ENCODE data around the gene CCSER2.
"Not testable (repeated sequence)": the region's sequence is repeated elsewhere in the genome, so short reads cannot be mapped to it uniquely, and the experiment has no call there.

The CCSER2 gene

DNA sequence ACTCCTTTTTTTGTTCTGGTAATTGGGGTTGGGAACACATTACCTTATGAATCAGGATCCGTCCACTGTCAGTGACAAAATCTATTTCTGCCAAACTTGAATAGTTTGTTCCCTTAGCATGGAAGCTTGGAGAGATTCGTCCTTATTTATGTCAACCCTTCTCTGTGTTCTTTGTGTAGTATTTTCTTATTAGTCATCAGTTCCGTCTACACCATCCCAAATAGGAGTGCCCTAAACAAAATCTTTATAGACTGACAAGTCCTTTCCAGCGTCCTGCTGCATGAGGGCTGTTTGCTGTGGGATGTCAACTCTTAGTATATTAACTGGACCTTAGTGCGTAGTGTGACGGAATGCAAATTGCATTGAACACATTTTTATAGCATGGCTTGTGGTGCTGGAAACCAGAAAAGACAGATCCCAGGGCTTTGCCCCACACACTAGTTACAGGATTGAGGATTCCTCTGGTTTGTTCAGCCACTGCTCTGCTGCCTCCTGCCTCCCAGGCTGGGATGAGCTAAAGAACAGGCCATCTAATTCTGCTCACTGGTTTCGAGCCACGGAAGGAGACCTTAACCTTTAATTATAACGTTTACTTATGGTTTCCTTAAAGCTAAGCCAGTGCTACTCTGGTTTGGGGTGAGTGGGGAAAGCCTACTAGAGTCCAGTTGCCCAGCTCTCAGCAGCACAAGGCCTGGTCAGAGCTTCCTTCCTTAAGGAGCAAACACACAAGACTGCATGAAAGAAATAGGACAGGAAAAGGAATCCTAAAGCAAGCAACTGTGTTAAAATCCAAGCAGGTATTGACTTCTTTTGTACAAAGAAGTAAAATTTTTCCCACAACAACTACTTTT, 194.4 kb downstream of the CCSER2 start:
- DNase-seq (ENCODE audit: low read depth), result no peak

DNA sequence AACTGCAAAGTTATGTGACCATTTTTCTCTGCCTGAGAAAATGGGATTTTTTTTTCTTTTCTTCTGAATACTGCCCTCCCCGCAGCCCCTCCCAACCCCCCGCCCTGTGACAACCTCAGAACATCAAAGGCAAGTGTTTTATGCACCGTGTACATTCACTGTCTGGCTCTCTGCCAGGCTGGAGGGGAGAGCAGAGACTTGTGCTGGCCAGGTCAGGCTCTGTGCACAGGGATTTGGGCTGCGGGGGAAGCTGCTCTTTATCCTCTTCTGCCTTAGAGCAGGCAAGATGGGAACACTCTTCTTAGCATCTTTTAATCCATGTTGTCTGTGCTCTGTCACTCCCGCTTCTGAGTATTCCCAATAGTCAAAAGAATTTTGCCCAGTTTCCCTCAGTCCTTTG, 195.1 kb downstream of the CCSER2 start:
- DNase-seq (ENCODE audit: low read depth), result no peak

- no peak for DNase-seq (ENCODE audit: low read depth)
Observed at GRCh38 chr10:84524435-84524834, 196.0 kb downstream of the CCSER2 start.

GRCh38 chr10:84525120-84525806, 196.9 kb downstream of the CCSER2 start:
- no peak for DNase-seq (ENCODE audit: low read depth)

DNA sequence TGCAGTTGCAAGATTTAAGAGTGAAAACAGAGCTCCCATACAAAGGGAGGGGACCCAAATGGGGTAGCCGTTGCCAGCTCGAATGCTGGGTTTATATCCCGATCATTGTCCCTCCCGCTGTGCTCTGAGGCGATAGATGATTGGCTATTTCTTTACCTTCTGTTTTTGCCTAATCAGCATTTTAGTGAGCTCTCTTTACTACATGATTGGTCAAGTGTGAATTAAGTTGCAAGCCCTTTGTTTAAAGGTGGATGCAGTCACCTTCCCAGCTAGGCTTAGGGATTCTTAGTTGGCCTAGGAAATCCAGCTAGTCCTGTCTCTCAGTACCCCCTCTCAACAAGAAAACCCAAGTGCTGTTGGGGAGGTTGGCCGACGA, 197.4 kb downstream of the CCSER2 start:
- DNase-seq (ENCODE audit: low read depth), result not testable (repeated sequence)

- not testable (repeated sequence) for DNase-seq (ENCODE audit: low read depth)
Observed at GRCh38 chr10:84527386-84527785, 199.0 kb downstream of the CCSER2 start.

DNA sequence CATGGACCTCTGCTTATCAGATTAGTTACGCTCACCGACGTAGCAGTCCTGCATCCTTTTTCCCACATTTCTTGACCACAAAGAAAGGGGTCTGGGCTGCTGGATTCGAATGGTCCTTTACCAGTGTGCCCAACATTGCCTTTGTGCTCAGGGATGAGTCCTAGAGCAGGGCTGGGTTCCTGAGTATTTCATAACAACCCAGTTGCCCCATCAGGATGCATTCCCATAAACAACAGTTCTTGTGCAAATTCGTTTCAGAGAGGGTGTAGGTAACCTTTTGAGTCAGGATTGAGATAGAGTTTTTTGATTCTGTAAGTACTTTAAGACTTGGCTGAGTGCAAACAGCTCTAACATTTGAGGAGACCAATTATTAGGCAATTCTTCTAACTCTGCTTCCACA, 200.1 kb downstream of the CCSER2 start:
- DNase-seq (ENCODE audit: low read depth), result not testable (repeated sequence)

- DNase-seq (ENCODE audit: low read depth), result no peak
Observed at GRCh38 chr10:84530724-84531325, 202.4 kb downstream of the CCSER2 start.

DNA sequence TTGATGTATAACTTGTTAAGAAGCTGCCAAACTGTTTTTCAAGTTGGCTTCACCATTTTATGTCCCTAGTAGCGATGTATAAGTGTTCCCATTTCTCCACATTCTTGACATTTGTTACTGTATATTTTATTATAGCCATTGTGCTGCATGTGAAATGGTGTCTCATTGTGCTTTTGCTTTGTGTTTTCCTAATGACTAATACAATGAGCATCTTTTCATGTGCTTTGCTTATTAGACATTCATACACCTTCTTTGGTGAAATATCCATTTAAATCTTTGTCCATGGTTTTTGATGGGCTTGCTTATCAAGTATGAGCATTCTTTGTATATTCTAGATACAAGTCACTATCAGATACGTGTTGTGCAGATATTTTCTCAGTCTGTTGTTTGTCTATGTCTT, 203.0 kb downstream of the CCSER2 start:
- DNase-seq (ENCODE audit: low read depth), result no peak

GRCh38 chr10:84534168-84534567, 205.8 kb downstream of the CCSER2 start:
- no peak for DNase-seq (ENCODE audit: low read depth)

GRCh38 chr10:84537447-84537931, 209.1 kb downstream of the CCSER2 start:
- DNase-seq (ENCODE audit: low read depth), result no peak

DNA sequence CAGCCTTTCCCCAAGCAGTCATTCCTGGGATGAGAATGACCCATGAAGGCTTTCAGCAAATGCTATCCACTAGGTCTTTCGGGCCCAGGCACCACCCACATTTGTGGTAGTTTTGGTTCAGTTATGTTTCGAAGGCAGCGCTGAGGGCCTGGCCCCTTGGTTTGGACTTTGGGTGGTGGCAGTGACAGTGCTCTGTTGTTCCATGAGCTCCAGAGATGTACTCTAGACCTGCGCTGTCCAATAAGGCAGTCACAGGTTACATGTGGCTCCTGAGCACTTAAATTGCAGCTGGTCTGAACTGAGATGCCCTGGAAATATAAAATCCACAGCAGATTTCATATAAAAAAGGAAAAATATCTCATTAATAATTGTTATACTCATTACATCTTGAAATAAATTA, 209.6 kb downstream of the CCSER2 start:
- DNase-seq (ENCODE audit: low read depth), result no peak

DNA sequence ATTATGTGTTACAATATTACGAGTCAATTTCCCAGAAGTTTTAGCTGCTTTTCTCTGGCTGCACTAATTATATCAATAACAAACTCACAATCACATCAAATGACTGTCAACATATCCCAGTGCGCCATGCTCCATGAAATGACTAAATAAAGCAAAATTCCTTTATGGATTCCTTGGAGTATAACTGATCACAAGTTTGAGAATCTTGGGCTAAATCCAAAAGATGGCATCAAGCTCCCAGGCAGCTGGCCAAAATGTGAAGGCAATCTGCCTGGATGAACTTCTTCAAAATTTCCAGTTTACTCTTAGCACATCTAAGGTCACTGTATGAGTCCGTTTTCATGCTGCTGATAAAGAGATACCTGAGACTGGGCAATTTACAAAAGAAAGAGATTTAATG, 210.8 kb downstream of the CCSER2 start:
- DNase-seq (ENCODE audit: low read depth), result no peak

GRCh38 chr10:84540022-84540616, 211.7 kb downstream of the CCSER2 start:
- DNase-seq (ENCODE audit: low read depth), result no peak

DNA sequence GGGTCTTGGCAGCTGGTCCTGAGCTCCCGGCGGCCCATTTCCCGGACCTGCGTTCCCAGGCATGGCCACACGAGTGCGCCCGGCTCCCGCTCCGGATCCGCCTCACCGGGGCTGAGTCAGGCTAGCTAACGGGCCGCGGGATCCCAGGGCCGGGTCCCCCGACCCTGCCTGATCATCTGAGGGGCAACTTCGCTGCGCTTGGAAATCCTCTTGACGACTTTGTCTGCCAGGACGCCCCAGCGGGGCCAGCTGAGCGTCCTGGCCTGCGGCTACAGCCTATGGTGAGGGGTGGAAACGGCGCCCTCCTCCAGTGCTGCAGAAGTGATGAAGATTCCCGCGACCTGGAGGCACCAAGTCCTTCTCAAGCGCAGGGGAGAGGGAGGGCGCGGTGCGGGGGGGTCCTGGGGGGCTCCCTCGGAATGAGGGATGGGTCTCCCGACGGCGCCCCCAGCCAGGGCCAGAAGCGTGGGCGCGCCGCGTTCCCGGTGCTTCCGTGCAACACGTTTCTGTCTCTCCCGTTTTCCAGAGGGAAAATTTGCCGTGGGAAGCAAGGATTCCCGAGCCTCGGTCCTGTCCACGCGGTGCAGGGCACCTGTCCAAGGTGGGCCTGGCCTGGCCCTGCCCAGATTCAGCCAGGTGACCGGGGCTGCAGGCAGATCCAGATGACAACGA, 212.4 kb downstream of the CCSER2 start:
- DNase-seq (ENCODE audit: low read depth), result peak; percentile 49

DNA sequence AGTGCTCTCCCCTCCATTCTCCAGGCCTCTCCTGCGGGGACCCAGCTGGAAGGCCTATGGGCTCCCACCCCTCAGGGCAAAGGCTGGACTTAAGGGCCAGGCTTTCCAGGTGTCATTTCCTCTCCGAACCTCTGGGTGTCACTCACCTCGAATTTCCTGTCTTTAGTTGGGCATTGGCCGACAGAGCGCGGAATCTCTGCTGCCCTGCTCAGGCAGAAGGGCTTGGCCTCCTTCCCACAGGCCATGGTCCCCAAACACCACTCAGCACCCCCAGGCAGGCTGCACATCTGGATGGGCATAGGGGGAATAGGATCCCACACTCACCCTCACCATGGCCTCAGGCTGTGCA, 212.9 kb downstream of the CCSER2 start:
- no peak for DNase-seq (ENCODE audit: low read depth)

GRCh38 chr10:84542522-84543490, 214.4 kb downstream of the CCSER2 start:
- DNase-seq (ENCODE audit: low read depth), result no peak

DNA sequence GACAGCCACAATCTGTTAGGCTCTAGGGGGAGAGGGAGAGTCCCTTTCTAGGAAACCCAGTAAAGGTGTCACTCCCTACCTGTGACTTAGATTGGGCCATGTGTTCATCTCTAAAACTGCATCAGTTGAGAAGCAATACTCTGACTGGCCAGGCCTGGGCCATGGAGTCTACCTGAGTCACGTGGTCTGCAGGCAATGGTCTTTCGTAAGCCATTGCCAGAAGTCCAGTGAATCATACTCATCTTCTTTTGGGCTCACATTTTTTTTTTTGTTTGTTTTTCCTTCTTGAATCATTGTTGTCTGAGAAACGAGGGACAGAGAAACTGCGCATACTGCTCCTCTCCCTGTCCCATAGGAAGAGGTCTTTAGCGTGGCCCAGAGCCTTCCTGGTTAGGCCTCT, 215.6 kb downstream of the CCSER2 start:
- no peak for DNase-seq (ENCODE audit: low read depth)

DNA sequence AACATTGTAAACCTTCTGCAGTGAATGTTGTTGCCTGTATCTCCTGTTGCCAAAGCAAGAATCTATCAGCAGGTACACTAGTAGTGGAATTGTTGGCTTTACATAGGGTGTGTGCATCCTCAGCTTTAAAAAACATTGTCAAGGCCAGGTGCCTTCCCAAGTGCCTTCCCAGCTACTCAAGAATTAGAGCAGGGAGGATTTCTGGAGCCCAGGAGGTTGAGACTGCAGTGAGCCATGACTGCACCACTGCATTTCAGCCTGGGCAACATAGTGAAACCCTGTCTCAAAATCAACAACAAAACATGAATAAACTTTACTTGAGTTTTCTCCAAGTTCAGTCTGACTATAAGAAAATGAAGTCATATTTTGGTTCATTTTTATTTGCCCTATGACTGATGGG, 217.3 kb downstream of the CCSER2 start:
- no peak for DNase-seq (ENCODE audit: low read depth)

DNA sequence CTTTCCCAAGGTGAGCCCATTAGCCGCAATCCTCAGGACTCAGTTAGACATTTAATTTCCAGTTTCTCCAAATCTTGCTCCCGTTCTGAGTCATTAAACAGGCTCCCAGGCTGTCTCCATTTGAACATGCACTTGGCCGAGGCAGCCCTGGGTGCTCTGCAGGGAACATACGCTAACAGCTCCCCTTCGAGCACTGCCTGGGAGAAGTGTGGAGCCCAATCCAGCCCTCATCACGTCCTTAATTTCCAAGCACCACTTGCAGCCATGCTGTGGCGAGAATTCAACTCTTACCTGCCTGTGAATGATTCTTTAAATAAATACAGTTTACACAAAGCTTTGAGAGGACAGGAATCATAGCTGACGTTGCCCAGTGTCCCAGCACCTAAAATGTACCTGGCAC, 218.2 kb downstream of the CCSER2 start:
- DNase-seq (ENCODE audit: low read depth), result no peak

GRCh38 chr10:84547616-84548015, 219.2 kb downstream of the CCSER2 start:
- no peak for DNase-seq (ENCODE audit: low read depth)

All from activated gamma-delta T cell treated with anti-CD3 and anti-CD28 coated beads, Interleukin-2, amount 50 U/mL, for 16 hours (primary cell).